Astrocyte of the spinal cord (primary cell): ENCODE measurements around the gene CCBE1.

Experiments
- DNase-seq: peaks from one replicate; pipeline ENCODE4 v3.0.0; 2011; ENCODE audit warnings: low read depth, low spot score
- H3K4me3 ChIP-seq: 2 replicates; pipeline ENCODE4 v1.5.1; 2011; ENCODE audit warnings: low read depth, mild to moderate bottlenecking, low read length, moderate library complexity
- CTCF ChIP-seq: IDR thresholded peaks from 2 replicates; pipeline ENCODE4 v1.5.1; 2012; ENCODE audit warnings: low read depth, mild to moderate bottlenecking, low read length, inconsistent platforms
- in situ Hi-C: cut with HindIII; loops from 2 replicates; pipeline ENCODE4 v1.10.0; 2017; ENCODE audit warnings: low sequenced_read_pairs

The CCBE1 gene

GRCh38 chr18:59514203-59514602 lies 183.0 kb downstream of the CCBE1 start:
- DNase-seq: peak; percentile 9

DNA sequence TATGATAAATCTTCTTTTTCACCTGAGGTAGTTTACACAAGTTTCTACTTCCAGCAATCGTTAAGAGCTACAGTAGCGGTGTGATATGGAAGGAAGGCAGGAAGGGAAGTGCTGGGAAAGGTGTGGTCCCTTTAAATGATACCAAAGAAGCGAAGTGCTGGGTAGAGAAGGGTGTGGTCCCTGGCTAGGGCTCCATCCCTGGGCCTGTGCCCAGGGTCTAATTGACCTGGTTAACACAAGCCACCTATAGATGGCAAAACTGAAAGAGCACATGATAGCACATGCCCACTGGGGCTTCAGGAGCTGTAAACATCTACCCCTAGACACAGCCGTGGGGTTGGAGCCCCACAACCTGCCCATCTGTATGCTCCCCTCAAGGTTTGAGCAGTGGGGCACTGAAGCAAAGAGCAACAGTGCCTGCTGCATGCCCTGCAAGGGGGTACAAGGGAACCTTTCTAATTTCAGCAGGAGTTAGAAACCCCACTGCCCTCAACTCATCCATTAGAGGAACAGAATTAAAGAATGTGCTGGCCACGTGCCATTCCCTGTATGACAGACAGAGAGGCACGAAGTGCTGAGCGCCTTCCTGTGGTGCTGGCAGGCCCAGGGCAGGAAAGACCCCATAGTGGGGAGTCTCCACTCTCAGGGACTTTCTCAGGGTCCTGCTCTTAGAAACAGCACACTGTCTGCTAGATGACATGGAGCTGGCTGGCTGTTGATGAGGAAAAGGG lies 185.0 kb downstream of the CCBE1 start:
- in situ Hi-C loops: no loop called here
- DNase-seq: no peak
- TF ChIP-seq CTCF: no peak
- H3K4me3 ChIP-seq: no peak overlapping the region

More at GRCh38 chr18:59514203-59514602, 183.0 kb downstream of the CCBE1 start:
- in situ Hi-C loops: no loop called here
- H3K4me3 ChIP-seq: no peak overlapping the region
- no peak for TF ChIP-seq CTCF

- DNase-seq: no peak
- no peak for TF ChIP-seq CTCF
- H3K4me3 ChIP-seq: no peak overlapping the region
- in situ Hi-C loops: no loop called here
Observed at GRCh38 chr18:59509481-59510442, 187.5 kb downstream of the CCBE1 start.

DNA sequence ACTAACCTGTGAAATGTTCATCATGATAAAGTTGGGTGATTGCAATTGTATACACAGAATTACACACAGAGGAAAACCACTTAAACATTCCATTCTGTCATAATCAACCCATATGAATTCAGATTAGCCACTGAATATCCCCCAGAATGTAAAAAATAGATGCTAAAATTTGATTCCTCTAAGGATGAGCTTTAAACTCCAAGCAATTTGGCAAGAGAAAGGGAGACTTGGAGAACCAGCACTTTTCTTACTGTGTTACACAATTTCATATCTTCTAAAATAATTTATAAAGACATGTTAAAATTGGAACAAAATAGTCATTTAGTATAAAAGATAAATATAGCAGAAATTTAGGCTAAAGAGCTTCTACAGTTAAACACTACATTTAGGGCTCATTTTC lies 191.9 kb downstream of the CCBE1 start:
- no peak overlapping the region for H3K4me3 ChIP-seq
- TF ChIP-seq CTCF: no peak
- no peak for DNase-seq
- in situ Hi-C loops: no loop called here

GRCh38 chr18:59502274-59503175 lies 194.7 kb downstream of the CCBE1 start:
- no peak for TF ChIP-seq CTCF

DNA sequence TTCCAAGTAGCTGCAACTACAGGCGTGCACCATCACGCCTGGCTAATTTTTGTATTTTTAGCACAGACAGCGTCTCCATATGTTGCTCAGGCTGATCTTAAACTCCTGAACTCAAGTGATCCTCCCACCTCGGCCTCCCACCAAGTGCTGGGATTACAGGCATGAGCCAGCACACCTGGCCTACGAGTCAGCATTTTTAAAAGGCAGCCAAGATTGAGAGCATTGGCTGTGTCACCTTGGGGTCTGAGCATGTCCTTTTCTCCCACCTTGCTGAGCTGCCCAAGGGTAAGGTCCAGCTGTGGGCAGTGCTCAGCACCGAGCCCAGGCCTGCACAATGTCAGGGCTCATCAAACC lies 195.3 kb downstream of the CCBE1 start:
- in situ Hi-C loops: no loop called here
- TF ChIP-seq CTCF: no peak
- H3K4me3 ChIP-seq: no peak overlapping the region
- DNase-seq: peak; percentile 37

More at GRCh38 chr18:59502274-59503175, 194.7 kb downstream of the CCBE1 start:
- in situ Hi-C loops: no loop called here
- H3K4me3 ChIP-seq: no peak overlapping the region
- peak; percentile 85 for DNase-seq
